Sigmoid colon (tissue), 7 donors: ENCODE results near the gene COL5A1. TPM values are rescaled to one million over a fixed set of nuclear protein-coding genes. Genes with fewer than 3 reads are reported as not detected.

Source experiments
- DNase-seq: peaks from one replicate; pipeline ENCODE4 v3.0.0-alpha.2; 2019
- H3K27ac ChIP-seq, 4 donors: fragments of 200-600 bp; sonication (generic); one replicate each; pipeline ENCODE4 v1.5.1; 2016 to 2019; ENCODE audit warnings: mild to moderate bottlenecking in 1 of 4
- H3K27me3 ChIP-seq, 3 donors: fragments of 200-600 bp; sonication (generic); one replicate each; pipeline ENCODE4 v1.5.1; 2019; ENCODE audit warnings: mild to moderate bottlenecking in 1 of 3
- H3K36me3 ChIP-seq, 4 donors: fragments of 200-600 bp; sonication (generic); one replicate each; pipeline ENCODE4 v1.5.1; 2016 to 2019
- H3K4me1 ChIP-seq, 4 donors: fragments of 200-600 bp; sonication (generic); one replicate each; pipeline ENCODE4 v1.5.1; 2017 to 2019
- H3K4me3 ChIP-seq, 4 donors: fragments of 200-600 bp; sonication (generic); one replicate each; pipeline ENCODE4 v1.5.1; 2017 to 2019; ENCODE audit warnings: mild to moderate bottlenecking in 2 of 4, moderate library complexity in 1 of 4
- H3K9me3 ChIP-seq, 4 donors: fragments of 200-600 bp in 3 of 4; sonication (generic) in 3 of 4; one replicate each; pipeline versions ENCODE4 v1.5.1 to v1.6.1; 2013 to 2019
- CTCF ChIP-seq, 4 experiments: fragments of 450-650 bp in 3 of 4; fragments of 200-600 bp in 1 of 4; IDR thresholded peaks; one replicate each; pipeline ENCODE4 v1.5.1; 2016 to 2019; ENCODE audit warnings: antibody characterized with exemption in 4 of 4, mild to moderate bottlenecking in 3 of 4, moderate library complexity in 2 of 4
- EP300 ChIP-seq, 4 donors: sonication (generic); formaldehyde crosslinking; IDR thresholded peaks; one replicate each; pipeline ENCODE4 v1.6.1; 2017; ENCODE audit warnings: antibody characterized with exemption in 4 of 4
- POLR2A ChIP-seq, 2 donors: fragments of 450-650 bp; IDR thresholded peaks; one replicate each; pipeline ENCODE4 v1.6.1; 2016; ENCODE audit warnings: antibody characterized with exemption in 2 of 2, mild to moderate bottlenecking in 2 of 2, moderate library complexity in 2 of 2
- POLR2AphosphoS5 ChIP-seq, 4 donors: sonication (generic); formaldehyde crosslinking; IDR thresholded peaks; one replicate each; pipeline ENCODE4 v1.6.1; 2017; ENCODE audit warnings: antibody characterized with exemption in 4 of 4
- WGBS, 2 donors: extraction: QIAGEN DNeasy Blood & Tissue Kit; methylation state at CpG; one replicate each; pipeline ENCODE4 v1.1.7; 2013; 5-methylcytosine and 5-hydroxymethylcytosine counted together
- intact Hi-C: fragments of 100-400 bp; cut with DNase I; formaldehyde crosslinking; loops from one replicate; pipeline ENCODE4 v1.15.1; 2023
- polyA plus RNA-seq, 3 donors: library from polyadenylated mRNA; stranded (reverse); fragments of 200-250 nt; gene quantifications; one replicate each; pipeline ENCODE4 v1.2.3, GENCODE V29; 2013
- total RNA-seq, 4 donors: library from RNA; depleted of rRNA; stranded (reverse); fragments of >200 nt; gene quantifications; one replicate each; pipeline ENCODE4 v1.1.0, GENCODE V29; 2016
- donor health status: healthy with polysubstance abuse.
- donor health status: Bipolar disorder and iron deficiency.
- donor health status: healthy.

Gene COL5A1
- total and polyA plus RNA-seq, 7 donors, result 4.2 to 168 (median 24.2) TPM

- Histone ChIP-seq H3K4me3 (no peak overlapping the region), H3K27me3 (no peaks in the 10 kb centered on the region), H3K4me1 (peaks cover 0 to 33% (median 14%) of the 10 kb centered on the region in 4 donors), H3K36me3 (peaks cover 22 to 81% (median 50%) of the 10 kb centered on the region in 4 donors), H3K27ac (peak overlapping the region in 2 of 4 donors; percentile 43 to 57), H3K9me3 (no peaks in the 10 kb centered on the region)
- WGBS, 2 donors, result 20 to 64% methylated on average over 14 of the region's 14 CpGs
- DNase-seq, result no peak
- intact Hi-C loops, result no loop called here
- no peak for TF ChIP-seq POLR2A (IDR thresholded peaks at IDR 0.05)
- TF ChIP-seq EP300 (IDR thresholded peaks at IDR 0.05), result no peak
- TF ChIP-seq POLR2AphosphoS5 (IDR thresholded peaks at IDR 0.05), result peak in 2 of 4 donors; percentile 6 to 53
- no peak for TF ChIP-seq CTCF (IDR thresholded peaks at IDR 0.05)
Observed at GRCh38 chr9:134811673-134812342, 170.2 kb downstream of the COL5A1 start.

- intact Hi-C loops, result no loop called here
- Histone ChIP-seq H3K4me1 (peaks cover 0 to 28% (median 14%) of the 10 kb centered on the region in 4 donors), H3K36me3 (peaks cover 25 to 82% (median 53%) of the 10 kb centered on the region in 4 donors), H3K4me3 (no peak overlapping the region), H3K9me3 (no peaks in the 10 kb centered on the region), H3K27ac (peak overlapping the region in 2 of 4 donors; percentile 43 to 57), H3K27me3 (no peaks in the 10 kb centered on the region)
- no peak for TF ChIP-seq EP300 (IDR thresholded peaks at IDR 0.05)
- peak in 1 of 4 donors; percentile 44 for TF ChIP-seq POLR2AphosphoS5 (IDR thresholded peaks at IDR 0.05)
- 33 to 68% methylated on average over 11 of the region's 11 CpGs for WGBS, 2 donors
- no peak for DNase-seq
Observed at GRCh38 chr9:134812343-134812673, 170.7 kb downstream of the COL5A1 start.

GRCh38 chr9:134813841-134814240 is 172.2 kb downstream of the COL5A1 start:
- Histone ChIP-seq H3K9me3 (no peaks in the 10 kb centered on the region), H3K36me3 (peaks cover 40 to 97% (median 68%) of the 10 kb centered on the region in 4 donors), H3K4me3 (no peak overlapping the region), H3K4me1 (peaks cover 0 to 22% (median 13%) of the 10 kb centered on the region in 4 donors), H3K27ac (no peak overlapping the region), H3K27me3 (no peaks in the 10 kb centered on the region)
- intact Hi-C loops, result no loop called here
- no peak for DNase-seq
- WGBS, 2 donors, result 92 to 95% methylated on average over 19 of the region's 19 CpGs
- TF ChIP-seq EP300 (IDR thresholded peaks at IDR 0.05) (no peak), CTCF (IDR thresholded peaks at IDR 0.05) (no peak), POLR2AphosphoS5 (IDR thresholded peaks at IDR 0.05) (no peak), POLR2A (IDR thresholded peaks at IDR 0.05) (no peak)

- TF ChIP-seq POLR2AphosphoS5 (IDR thresholded peaks at IDR 0.05) (no peak), EP300 (IDR thresholded peaks at IDR 0.05) (no peak), CTCF (IDR thresholded peaks at IDR 0.05) (no peak), POLR2A (IDR thresholded peaks at IDR 0.05) (no peak)
- no peak for DNase-seq
- Histone ChIP-seq H3K36me3 (peaks cover 48 to 97% (median 69%) of the 10 kb centered on the region in 4 donors), H3K9me3 (no peaks in the 10 kb centered on the region), H3K27me3 (no peaks in the 10 kb centered on the region), H3K4me3 (no peak overlapping the region), H3K27ac (no peak overlapping the region), H3K4me1 (peaks cover 0 to 22% (median 13%) of the 10 kb centered on the region in 4 donors)
- intact Hi-C loops, result no loop called here
- WGBS, 2 donors, result 75 to 88% methylated on average over 16 of the region's 16 CpGs
Observed at GRCh38 chr9:134814598-134815215, 173.1 kb downstream of the COL5A1 start.

GRCh38 chr9:134815435-134816214 is 174.0 kb downstream of the COL5A1 start:
- 81 to 90% methylated on average over 16 of the region's 16 CpGs for WGBS, 2 donors
- H3K4me1 ChIP-seq, result peaks cover 0 to 19% (median 12%) of the 10 kb centered on the region in 4 donors
- no peak for DNase-seq
- H3K27me3 ChIP-seq, result no peaks in the 10 kb centered on the region
- H3K9me3 ChIP-seq, result no peaks in the 10 kb centered on the region
- intact Hi-C loops, result no loop called here
- TF ChIP-seq EP300 (IDR thresholded peaks at IDR 0.05), result no peak
- no peak for TF ChIP-seq POLR2A (IDR thresholded peaks at IDR 0.05)
- TF ChIP-seq POLR2AphosphoS5 (IDR thresholded peaks at IDR 0.05), result no peak
- TF ChIP-seq CTCF (IDR thresholded peaks at IDR 0.05), result no peak
- peaks cover 48 to 98% (median 78%) of the 10 kb centered on the region in 4 donors for H3K36me3 ChIP-seq
- no peak overlapping the region for H3K4me3 ChIP-seq
- no peak overlapping the region for H3K27ac ChIP-seq
